COLO668 (cell line): ENCODE results near the gene SMARCA2.

Experiments
- DNase-seq: peaks from one replicate; lab custom pipeline; 2025; ENCODE audit not compliant: unreplicated experiment; lab: John Stamatoyannopoulos, UW

Gene SMARCA2

DNA sequence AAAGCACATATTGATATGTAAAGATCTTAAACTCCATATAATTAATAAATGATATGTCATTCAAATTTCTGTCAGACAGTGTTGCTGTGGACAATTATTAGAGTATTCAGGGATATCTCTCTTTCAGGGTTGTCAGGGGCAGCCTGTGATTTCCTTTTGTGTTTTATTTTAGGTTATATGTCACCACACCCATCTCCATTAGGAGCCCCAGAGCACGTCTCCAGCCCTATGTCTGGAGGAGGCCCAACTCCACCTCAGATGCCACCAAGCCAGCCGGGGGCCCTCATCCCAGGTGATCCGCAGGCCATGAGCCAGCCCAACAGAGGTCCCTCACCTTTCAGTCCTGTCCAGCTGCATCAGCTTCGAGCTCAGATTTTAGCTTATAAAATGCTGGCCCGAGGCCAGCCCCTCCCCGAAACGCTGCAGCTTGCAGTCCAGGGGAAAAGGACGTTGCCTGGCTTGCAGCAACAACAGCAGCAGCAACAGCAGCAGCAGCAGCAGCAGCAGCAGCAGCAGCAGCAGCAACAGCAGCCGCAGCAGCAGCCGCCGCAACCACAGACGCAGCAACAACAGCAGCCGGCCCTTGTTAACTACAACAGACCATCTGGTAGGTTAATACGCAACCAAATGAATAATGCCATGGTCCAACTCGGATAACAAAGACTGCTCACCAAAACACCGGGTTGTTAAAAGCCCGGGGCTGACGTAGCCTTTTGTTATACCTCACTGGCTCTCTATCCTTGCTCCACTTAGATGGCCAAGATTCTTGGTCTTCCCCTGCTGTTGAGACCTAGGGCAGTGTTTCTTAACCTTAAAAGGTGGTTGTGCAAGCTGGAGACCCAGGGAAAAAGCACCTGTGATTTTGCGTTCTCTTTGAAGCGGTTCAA, 24.4 kb downstream of the SMARCA2 start:
- DNase-seq = no peak

DNA sequence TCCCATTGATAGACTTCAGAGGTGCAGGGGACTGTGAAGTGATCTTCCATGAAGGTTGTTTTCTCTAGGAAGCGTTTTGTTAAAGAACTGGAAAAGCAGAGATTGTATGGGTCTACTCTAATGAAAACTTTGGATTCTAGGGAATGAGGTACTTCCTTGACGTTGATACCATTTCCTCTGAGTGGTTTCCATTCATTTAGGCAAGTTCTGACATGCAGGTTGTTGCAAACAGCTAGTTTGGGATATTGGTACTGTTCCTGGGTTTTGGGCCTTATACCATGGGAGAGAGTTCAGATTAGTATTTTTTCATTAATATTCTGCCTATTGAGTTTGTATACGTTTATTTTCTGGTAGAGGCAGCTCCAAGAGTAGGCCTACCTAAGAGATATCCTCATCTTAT, 25.7 kb downstream of the SMARCA2 start:
- no peak for DNase-seq

- no peak for DNase-seq
These were observed 26.6 kb downstream of the SMARCA2 start for GRCh38 chr9:2041736-2042135.

DNA sequence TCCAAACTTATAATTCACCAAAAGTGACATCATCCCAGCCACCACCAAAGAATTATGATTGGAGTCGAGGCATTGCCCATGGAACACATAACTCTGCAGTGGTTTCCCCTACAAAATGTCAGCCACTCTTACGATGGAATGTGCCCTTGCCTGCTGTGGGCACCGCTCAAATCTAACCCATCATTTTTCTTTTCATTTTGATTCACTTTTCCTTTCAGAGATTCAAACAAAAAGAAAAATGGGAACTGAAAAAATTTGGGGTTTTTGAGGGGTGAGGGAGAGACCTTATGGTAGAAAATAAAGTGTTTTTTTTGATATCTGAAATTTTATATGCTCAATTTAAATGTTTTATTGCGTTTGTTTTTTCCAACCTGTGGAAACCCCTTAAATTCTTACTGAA, 28.1 kb downstream of the SMARCA2 start:
- DNase-seq = no peak

GRCh38 chr9:2043881-2044462, 28.8 kb downstream of the SMARCA2 start:
- DNase-seq = no peak

DNA sequence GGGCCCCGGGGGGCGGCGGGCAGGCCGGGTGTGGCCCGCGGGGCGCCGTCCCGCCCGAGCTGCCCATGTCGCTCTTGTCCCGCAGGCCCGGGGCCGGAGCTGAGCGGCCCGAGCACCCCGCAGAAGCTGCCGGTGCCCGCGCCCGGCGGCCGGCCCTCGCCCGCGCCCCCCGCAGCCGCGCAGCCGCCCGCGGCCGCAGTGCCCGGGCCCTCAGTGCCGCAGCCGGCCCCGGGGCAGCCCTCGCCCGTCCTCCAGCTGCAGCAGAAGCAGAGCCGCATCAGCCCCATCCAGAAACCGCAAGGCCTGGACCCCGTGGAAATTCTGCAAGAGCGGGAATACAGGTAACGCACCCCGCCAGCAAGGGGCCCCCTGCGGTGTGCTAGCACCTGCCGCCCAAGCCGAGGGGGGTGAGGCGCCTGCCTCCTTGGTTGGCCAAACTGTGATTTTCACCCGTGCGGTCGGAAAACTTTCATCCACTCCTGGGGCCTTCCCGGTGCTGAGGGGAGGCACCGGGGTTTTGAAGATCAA, 32.1 kb downstream of the SMARCA2 start:
- no peak for DNase-seq

- no peak for DNase-seq
These were observed 32.8 kb downstream of the SMARCA2 start for GRCh38 chr9:2047916-2048315.

- no peak for DNase-seq
These were observed 35.1 kb downstream of the SMARCA2 start for GRCh38 chr9:2050236-2050635.

DNA sequence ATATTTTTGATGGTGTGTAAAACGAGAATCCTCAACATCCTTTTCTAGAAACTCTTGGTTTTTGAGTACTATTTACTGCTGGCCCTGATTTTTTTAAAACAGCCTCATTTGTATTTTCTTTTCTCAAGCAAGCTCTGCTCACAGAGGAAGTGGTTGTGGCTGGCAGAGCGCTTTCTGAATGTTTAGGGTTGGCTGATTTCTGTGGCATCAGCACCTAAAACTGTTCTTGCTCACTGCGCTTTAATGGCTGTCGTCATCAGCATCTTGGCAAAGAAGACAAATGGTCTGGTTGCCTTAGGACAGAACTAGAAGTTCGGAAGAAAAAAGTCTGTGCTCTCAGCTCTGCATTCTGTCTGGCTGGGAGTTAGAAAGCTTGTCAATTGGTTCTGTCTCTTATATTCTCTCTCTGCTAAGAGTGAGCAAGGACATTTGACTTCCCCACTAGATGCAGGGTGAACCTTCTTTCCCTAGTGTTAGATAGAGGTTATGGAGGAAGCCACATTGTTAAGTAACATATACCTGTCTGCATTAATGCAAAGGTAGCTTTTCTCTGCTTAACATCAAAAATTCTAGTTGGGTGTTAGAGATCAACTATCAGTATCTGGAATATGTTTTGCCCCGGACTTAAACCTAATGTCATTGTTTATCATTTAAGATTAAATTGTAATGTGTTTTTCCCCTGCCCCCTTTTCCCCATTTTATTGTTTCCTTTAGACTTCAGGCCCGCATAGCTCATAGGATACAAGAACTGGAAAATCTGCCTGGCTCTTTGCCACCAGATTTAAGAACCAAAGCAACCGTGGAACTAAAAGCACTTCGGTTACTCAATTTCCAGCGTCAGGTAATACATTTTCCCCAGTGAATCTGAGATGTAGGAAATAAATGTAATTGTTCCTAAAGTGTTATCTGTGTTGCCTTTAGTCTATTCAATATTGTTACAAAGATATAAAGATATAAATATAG, 39.0 kb downstream of the SMARCA2 start:
- no peak for DNase-seq

DNA sequence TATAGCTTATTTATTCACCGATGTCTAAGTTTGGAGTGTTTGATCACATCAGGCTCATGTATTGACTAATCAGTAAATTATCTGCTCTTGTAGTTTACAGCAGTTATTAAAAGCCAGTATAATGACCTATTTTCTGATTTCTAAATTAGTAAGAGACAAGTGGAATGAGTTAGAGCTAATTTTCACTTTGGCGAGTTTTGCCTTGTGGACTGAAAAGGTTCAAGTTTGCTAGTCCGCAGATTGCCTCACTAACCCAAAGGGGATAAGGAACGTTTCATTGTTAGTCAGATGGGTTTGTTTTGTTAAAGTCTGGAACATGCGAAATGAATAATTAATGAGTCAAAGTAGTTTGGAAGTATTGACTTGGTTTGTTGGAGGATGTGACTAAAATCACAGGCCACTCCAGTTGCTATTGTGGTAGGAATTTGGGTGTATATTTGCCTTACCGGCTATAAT, 40.1 kb downstream of the SMARCA2 start:
- no peak for DNase-seq

DNA sequence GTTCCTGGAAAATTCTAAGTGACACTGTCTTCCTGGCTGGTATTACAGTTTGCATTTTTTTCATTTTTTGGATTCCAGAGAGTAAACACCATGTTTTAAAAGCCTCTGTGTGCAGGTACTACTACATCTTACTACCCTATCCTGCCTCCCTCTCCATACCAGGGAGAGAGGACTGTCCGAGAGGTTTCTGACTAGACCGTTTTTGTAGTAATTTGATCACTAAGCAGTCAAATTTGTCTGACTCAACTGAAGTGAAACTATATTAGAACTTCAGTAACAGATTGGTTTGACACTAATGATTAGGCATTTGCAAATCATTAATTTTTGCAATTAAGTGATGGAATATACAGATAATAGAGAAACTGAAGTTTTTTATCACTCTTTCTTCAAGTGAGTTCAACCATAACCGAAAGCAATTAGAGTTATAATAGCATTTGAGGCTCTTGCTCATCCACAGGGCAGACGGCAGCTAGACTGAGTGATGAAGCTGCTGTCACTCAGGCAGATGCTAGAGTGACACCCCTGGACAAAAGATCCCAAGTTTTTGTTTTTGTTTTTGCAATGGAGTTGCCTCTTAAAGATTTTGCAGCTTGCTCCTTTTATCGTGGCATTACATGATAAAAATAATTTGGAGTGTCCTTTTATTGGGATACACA, 44.3 kb downstream of the SMARCA2 start:
- no peak for DNase-seq

DNA sequence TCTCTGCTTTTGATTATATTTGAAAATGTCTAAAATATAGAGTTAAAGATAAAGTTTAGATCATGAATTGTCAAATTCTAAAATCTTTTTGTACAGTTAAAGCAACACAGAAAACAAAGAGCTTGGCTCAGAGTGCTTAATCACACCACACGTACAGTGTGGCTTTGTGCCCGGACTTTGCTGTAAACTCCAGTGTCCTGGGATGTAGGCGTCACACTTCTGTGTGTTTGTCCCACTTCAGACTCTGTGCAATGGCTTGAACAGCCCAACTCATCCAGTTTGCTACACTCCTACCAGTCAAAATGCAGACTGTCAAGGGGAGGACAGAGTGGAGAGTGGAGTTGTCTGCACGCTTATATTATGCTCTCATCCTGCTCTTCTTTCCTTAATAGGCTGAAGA, 45.3 kb downstream of the SMARCA2 start:
- DNase-seq = no peak

GRCh38 chr9:2065704-2066103, 50.6 kb downstream of the SMARCA2 start:
- DNase-seq = no peak

DNA sequence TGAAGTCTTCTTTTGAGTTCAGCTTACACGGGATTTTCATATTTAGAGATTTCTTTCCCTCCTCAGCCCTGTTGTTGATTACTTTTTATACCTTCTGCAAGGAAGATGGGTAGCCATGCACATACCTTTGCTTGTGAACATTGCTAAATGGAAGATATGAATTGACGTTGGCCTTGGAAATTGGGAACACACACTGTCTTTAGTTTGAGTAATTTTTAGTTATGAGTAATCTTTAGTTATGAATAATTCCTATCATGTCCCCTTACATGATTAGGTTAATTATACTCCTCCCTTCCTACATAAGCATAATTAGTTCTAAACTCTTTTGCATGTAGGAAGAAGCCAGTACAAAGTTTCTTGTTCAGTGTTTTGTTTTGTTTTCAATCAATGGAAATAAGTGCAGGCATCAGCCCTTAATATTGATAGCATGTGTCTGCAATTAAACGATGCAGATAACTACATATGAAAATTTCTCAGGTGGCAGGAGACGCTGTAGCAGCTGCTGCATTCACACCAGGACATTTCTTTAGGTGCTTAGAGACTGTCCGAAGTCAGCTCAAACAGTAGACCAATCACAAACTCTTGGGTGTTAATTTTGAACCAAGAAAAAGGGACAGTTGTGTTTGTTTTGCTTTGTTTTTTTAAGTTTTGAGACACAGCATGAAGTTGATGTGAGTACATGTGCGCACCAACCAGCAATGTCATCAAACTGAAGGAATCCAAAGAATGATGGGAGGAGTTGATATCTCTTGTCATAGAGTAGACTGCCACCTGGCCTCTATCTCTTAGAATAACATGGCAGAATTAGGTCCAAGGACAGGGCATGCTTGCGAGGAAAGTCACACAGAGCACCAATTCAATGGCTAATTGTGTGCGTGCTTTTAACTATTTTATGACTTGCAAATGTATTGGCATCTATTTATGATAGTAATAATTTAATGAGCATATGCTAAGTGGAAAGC, 51.4 kb downstream of the SMARCA2 start:
- DNase-seq = no peak

DNA sequence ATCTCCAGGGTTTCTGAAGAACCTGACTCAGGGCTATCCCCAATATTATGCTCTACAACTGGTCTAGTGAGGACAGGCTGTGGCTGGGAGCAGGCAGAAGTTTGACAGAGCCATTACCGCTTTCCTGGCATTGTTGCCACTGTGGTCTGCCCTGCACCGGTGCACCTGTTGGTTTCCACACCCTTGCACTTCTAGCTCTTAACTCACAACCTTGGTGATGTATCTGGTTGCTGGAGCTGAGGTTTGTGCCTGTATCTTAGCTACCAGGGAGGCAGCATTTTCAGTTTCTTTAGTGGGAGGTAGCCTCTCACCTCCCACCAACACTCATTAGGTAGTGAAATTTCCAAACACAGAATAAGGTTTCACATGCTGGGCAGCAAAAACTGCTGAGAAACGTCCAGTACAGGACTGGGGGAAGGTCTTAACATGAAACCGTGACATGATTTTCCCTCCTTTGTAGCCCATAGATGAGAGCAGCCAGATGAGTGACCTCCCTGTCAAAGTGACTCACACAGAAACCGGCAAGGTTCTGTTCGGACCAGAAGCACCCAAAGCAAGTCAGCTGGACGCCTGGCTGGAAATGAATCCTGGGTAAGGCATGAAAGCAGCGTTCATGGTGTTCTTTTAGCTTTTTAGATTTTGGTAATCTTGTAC, 57.7 kb downstream of the SMARCA2 start:
- no peak for DNase-seq

DNA sequence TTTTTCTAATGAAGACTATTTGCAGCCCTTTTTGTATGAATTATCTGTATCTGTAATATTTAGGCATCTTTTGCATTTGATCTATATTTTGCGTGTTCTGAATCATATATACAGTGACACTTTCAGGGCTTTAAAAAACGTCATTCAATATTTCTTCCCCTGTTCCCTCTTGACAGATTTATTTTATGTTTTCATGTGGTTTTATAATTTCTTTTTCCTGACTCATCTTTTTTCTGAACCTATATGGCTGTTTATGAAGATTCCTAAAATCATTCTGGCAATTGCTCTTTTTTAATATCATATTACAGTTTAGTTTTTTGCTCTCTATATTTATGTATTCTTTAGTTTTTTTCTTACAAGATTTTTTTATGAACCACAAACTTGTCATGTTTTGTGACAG, 67.6 kb downstream of the SMARCA2 start:
- DNase-seq = no peak

- no peak for DNase-seq
These were observed 68.3 kb downstream of the SMARCA2 start for GRCh38 chr9:2083479-2083878.

DNA sequence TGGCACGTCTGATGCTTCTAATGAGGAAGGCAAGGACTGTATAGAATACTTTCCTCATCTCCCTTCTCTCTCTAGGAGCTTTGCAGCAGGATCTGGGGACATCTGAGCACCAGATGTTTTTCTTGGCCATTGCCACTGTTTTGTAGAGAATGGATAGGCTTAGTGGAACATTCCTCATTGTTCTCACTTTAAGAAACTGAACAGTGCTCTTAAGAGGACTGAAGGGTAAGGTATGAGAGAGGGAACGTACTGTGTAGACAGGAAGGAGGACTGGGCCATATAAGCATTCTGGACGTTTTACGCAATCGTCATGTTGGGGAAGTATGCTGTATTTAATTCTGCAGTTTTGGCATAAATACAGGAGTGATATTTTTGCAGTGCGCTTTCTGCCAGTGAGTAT, 70.6 kb downstream of the SMARCA2 start:
- DNase-seq = no peak

DNA sequence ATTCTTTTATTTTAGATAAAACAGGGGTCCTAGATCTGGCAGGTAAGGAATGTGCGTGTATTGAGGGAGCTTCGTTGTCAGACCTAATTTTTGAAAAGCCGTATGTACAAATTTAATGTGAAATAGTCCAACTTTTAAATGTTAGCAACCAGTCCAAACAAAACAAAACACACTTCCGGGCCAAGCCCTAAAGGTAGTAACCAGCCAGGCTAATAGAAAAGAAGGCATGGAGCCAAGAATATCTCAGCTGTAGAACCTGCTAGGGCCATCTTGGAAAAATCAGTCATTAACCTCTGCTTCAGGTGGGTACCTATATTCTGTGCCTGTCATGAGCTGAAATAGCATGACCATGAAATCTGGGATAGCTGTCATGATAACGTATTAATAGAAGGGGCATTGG, 71.0 kb downstream of the SMARCA2 start:
- DNase-seq = no peak
